IPS-NIHi7 (cell line): ENCODE measurements around the gene FOLH1.
"Not testable (repeated sequence)": the region's sequence is repeated elsewhere in the genome, so short reads cannot be mapped to it uniquely, and the experiment has no call there.

Experiments
- DNase-seq: peaks from one replicate; pipeline ENCODE4 v3.0.0; 2012; ENCODE audit warnings: mixed read lengths; ENCODE audit errors: extremely low spot score

The FOLH1 gene

GRCh38 chr11:49208006-49208721, at the start of gene FOLH1:
TSS of gene FOLH1 (minus strand) at chr11:49208602. CDS start at chr11:49208409, 193 bp downstream.
- DNase-seq = peak; percentile 2

GRCh38 chr11:49255148-49255547, 46.7 kb upstream of the FOLH1 start:
- not testable (repeated sequence) for DNase-seq

- DNase-seq = not testable (repeated sequence)
Observed at GRCh38 chr11:49251212-49251611, 42.8 kb upstream of the FOLH1 start.

- not testable (repeated sequence) for DNase-seq
Observed at GRCh38 chr11:49250398-49251115, 42.2 kb upstream of the FOLH1 start.

GRCh38 chr11:49249363-49249762, 41.0 kb upstream of the FOLH1 start:
- DNase-seq = not testable (repeated sequence)

GRCh38 chr11:49233685-49234084, 25.3 kb upstream of the FOLH1 start:
- DNase-seq = not testable (repeated sequence)

- not testable (repeated sequence) for DNase-seq
Observed at GRCh38 chr11:49233019-49233418, 24.6 kb upstream of the FOLH1 start.

- DNase-seq = not testable (repeated sequence)
Observed at GRCh38 chr11:49231725-49232124, 23.3 kb upstream of the FOLH1 start.

GRCh38 chr11:49230534-49230933, 22.1 kb upstream of the FOLH1 start:
- DNase-seq = not testable (repeated sequence)

- DNase-seq = not testable (repeated sequence)
Observed at GRCh38 chr11:49230001-49230400, 21.6 kb upstream of the FOLH1 start.

- DNase-seq = not testable (repeated sequence)
Observed at GRCh38 chr11:49229136-49229535, 20.7 kb upstream of the FOLH1 start.

GRCh38 chr11:49225255-49225785, 16.9 kb upstream of the FOLH1 start:
- DNase-seq = not testable (repeated sequence)

GRCh38 chr11:49221112-49221511, 12.7 kb upstream of the FOLH1 start:
- DNase-seq = no peak

- no peak for DNase-seq
Observed at GRCh38 chr11:49213026-49213560, 4.7 kb upstream of the FOLH1 start.

GRCh38 chr11:49206999-49207398, 1.4 kb downstream of the FOLH1 start:
- not testable (repeated sequence) for DNase-seq

- DNase-seq = no peak
Observed at GRCh38 chr11:49202287-49202976, 6.0 kb downstream of the FOLH1 start.

GRCh38 chr11:49196775-49197174, 11.6 kb downstream of the FOLH1 start:
- DNase-seq = not testable (repeated sequence)

GRCh38 chr11:49196002-49196401, 12.4 kb downstream of the FOLH1 start:
- DNase-seq = not testable (repeated sequence)

- DNase-seq = not testable (repeated sequence)
Observed at GRCh38 chr11:49190287-49190686, 18.1 kb downstream of the FOLH1 start.

- not testable (repeated sequence) for DNase-seq
Observed at GRCh38 chr11:49186225-49186624, 22.2 kb downstream of the FOLH1 start.

- not testable (repeated sequence) for DNase-seq
Observed at GRCh38 chr11:49185597-49185996, 22.8 kb downstream of the FOLH1 start.

- DNase-seq = not testable (repeated sequence)
Observed at GRCh38 chr11:49184756-49185155, 23.6 kb downstream of the FOLH1 start.
